ENCODE measurements around the gene TTLL3. TPM values are rescaled to one million over a fixed set of nuclear protein-coding genes. Genes with fewer than 3 reads are reported as not detected.

The TTLL3 gene
- total RNA-seq, 1 experiment from 2014 or later, result 15.7 TPM

DNA sequence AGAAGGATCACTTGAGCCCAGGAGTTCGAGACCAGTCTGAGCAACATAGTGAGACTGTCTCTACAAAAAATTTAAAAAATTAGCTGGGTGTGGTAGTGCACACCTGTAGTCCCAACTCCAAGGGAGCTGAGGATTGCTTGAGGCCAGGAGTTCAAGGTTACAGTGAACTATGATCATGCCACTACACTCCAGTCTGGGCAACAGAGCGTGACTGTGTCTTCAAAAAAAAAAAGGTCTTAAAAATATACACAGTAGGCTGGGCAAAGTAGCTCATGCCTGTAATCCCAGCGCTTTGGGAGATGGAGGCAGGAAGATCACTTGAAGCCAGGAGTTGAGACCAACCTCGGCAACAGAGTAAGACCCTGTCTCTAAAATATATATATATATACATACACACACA is 29.2 kb upstream of the TTLL3 start:
- in situ Hi-C loops (cut with HindIII; ENCODE audit: low pct_unique_long_range_greater_than_20kb, low sequenced_read_pairs), result no loop called here
- CTCF ChIA-PET, result no interaction called here
- H3K27me3 ChIP-seq (ENCODE audit: control insufficient read depth, insufficient read depth, low read length), result no peaks in the 10 kb centered on the region
- intact Hi-C loops (cut with micrococcal nuclease; ENCODE audit: unreplicated experiment), result no loop called here
- H3K36me3 ChIP-seq (ENCODE audit: control insufficient read depth, insufficient read depth, low read length), result no peaks in the 10 kb centered on the region
- H3K27ac ChIP-seq (ENCODE audit: low read length), result no peak overlapping the region
- no peak for DNase-seq (ENCODE audit: low read depth, low spot score)
- no peaks in the 10 kb centered on the region for H3K4me1 ChIP-seq (ENCODE audit: control insufficient read depth, insufficient read depth, low read length)
- TF ChIP-seq SIN3A (IDR thresholded peaks at IDR 0.05; ENCODE audit: borderline replicate concordance, insufficient read depth, low read depth, low read length) (no peak), TCF7L2 (IDR thresholded peaks at IDR 0.05; ENCODE audit: low read depth, low read length) (no peak), POLR2AphosphoS5 (IDR thresholded peaks at IDR 0.05; ENCODE audit: low read depth, low read length) (no peak)
- TF ChIP-seq, protein P1, sequence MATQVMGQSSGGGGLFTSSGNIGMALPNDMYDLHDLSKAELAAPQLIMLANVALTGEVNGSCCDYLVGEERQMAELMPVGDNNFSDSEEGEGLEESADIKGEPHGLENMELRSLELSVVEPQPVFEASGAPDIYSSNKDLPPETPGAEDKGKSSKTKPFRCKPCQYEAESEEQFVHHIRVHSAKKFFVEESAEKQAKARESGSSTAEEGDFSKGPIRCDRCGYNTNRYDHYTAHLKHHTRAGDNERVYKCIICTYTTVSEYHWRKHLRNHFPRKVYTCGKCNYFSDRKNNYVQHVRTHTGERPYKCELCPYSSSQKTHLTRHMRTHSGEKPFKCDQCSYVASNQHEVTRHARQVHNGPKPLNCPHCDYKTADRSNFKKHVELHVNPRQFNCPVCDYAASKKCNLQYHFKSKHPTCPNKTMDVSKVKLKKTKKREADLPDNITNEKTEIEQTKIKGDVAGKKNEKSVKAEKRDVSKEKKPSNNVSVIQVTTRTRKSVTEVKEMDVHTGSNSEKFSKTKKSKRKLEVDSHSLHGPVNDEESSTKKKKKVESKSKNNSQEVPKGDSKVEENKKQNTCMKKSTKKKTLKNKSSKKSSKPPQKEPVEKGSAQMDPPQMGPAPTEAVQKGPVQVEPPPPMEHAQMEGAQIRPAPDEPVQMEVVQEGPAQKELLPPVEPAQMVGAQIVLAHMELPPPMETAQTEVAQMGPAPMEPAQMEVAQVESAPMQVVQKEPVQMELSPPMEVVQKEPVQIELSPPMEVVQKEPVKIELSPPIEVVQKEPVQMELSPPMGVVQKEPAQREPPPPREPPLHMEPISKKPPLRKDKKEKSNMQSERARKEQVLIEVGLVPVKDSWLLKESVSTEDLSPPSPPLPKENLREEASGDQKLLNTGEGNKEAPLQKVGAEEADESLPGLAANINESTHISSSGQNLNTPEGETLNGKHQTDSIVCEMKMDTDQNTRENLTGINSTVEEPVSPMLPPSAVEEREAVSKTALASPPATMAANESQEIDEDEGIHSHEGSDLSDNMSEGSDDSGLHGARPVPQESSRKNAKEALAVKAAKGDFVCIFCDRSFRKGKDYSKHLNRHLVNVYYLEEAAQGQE (IDR thresholded peaks at IDR 0.05; ENCODE audit: insufficient read depth in 1 of 2, low read depth in 2 of 2, low read length in 1 of 2), result no peak
- TF ChIP-seq, protein P2, sequence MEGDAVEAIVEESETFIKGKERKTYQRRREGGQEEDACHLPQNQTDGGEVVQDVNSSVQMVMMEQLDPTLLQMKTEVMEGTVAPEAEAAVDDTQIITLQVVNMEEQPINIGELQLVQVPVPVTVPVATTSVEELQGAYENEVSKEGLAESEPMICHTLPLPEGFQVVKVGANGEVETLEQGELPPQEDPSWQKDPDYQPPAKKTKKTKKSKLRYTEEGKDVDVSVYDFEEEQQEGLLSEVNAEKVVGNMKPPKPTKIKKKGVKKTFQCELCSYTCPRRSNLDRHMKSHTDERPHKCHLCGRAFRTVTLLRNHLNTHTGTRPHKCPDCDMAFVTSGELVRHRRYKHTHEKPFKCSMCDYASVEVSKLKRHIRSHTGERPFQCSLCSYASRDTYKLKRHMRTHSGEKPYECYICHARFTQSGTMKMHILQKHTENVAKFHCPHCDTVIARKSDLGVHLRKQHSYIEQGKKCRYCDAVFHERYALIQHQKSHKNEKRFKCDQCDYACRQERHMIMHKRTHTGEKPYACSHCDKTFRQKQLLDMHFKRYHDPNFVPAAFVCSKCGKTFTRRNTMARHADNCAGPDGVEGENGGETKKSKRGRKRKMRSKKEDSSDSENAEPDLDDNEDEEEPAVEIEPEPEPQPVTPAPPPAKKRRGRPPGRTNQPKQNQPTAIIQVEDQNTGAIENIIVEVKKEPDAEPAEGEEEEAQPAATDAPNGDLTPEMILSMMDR (IDR thresholded peaks at IDR 0.05), result no peak
- POLR2A ChIA-PET, result interaction anchor here (0.6 kb wide), 2 partner anchors 120 to 267 kb away, joined by 6 to 12 read pairs; no protein-coding TSS in a partner anchor
- H3K4me3 ChIP-seq (ENCODE audit: low read depth in 2 of 2, low read length in 2 of 2), result no peak overlapping the region
- no peaks in the 10 kb centered on the region for H3K9me3 ChIP-seq (ENCODE audit: control insufficient read depth, insufficient read depth, low read depth, low read length)
- no peak for ATAC-seq
- no TSS peak for BruUV-seq (replicated peaks)

DNA sequence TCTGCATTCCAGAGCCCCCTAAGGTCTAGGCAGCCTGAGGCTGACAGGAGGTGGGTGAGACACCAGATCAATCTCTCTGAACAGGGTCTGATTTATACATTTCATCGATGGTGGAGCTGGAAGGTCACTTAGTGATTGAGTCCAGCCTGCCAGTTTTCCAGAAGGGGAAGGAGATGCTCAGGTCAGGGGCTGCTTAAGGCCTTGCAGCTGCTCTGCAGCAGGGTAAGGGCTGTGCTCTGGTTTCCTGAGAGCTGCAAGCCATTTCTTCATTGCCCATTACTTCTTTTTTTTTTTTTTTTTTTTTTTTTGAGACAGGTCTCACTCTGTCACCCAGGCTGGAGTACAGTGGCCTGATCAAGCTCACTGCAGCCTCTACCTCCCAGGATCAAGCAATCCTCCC is 28.5 kb upstream of the TTLL3 start:
- BruUV-seq (replicated peaks), result no TSS peak
- Histone ChIP-seq H3K27me3 (ENCODE audit: control insufficient read depth, insufficient read depth, low read length) (no peaks in the 10 kb centered on the region), H3K4me1 (ENCODE audit: control insufficient read depth, insufficient read depth, low read length) (no peaks in the 10 kb centered on the region), H3K27ac (ENCODE audit: low read length) (no peak overlapping the region), H3K4me3 (ENCODE audit: low read depth in 2 of 2, low read length in 2 of 2) (no peak overlapping the region), H3K36me3 (ENCODE audit: control insufficient read depth, insufficient read depth, low read length) (no peaks in the 10 kb centered on the region), H3K9me3 (ENCODE audit: control insufficient read depth, insufficient read depth, low read depth, low read length) (no peaks in the 10 kb centered on the region)
- ChIA-PET CTCF (interaction anchor here (0.5 to 1.1 kb wide), 2 partner anchors 11 to 45 kb away, joined by 3 read pairs; no protein-coding TSS in a partner anchor), POLR2A (interaction anchor here (0.6 kb wide), 2 partner anchors 121 to 267 kb away, joined by 6 to 12 read pairs; no protein-coding TSS in a partner anchor)
- no peak for DNase-seq (ENCODE audit: low read depth, low spot score)
- in situ Hi-C loops (cut with HindIII; ENCODE audit: low pct_unique_long_range_greater_than_20kb, low sequenced_read_pairs) (no loop called here), intact Hi-C loops (cut with micrococcal nuclease; ENCODE audit: unreplicated experiment) (no loop called here)
- no peak for ATAC-seq
- TF ChIP-seq POLR2AphosphoS5 (IDR thresholded peaks at IDR 0.05; ENCODE audit: low read depth, low read length) (no peak), SIN3A (IDR thresholded peaks at IDR 0.05; ENCODE audit: borderline replicate concordance, insufficient read depth, low read depth, low read length) (no peak), TCF7L2 (IDR thresholded peaks at IDR 0.05; ENCODE audit: low read depth, low read length) (no peak)
- TF ChIP-seq, protein P2 (IDR thresholded peaks at IDR 0.05), result no peak
- TF ChIP-seq, protein P1 (IDR thresholded peaks at IDR 0.05; ENCODE audit: insufficient read depth in 1 of 2, low read depth in 2 of 2, low read length in 1 of 2), result no peak
